Adrenal gland (tissue), 5 donors: Measurements from ENCODE around the gene ZMYND8.

ENCODE experiments used
- POLR2A ChIP-seq, 2 donors: fragments of 450-650 bp; IDR thresholded peaks; one replicate each; pipeline ENCODE4 v1.6.1; 2017; ENCODE audit warnings: antibody characterized with exemption in 2 of 2, mild to moderate bottlenecking in 2 of 2, moderate library complexity in 1 of 2
- TF ChIP-seq, protein P1 (sequence below), 6 experiments: fragments of 450-650 bp in 4 of 6; fragments of 200-600 bp in 2 of 6; sonication (generic) in 1 of 6; IDR thresholded peaks; 1 replicate in 5 of 6; 2 replicates in 1 of 6; pipeline versions ENCODE4 v1.5.1 to v1.8.0; 2016 to 2021; ENCODE audit warnings: antibody characterized with exemption in 6 of 6, mild to moderate bottlenecking in 2 of 6, moderate library complexity in 1 of 6
- donor health status: DM: no; HTN: no; CAD: no.

DNA sequence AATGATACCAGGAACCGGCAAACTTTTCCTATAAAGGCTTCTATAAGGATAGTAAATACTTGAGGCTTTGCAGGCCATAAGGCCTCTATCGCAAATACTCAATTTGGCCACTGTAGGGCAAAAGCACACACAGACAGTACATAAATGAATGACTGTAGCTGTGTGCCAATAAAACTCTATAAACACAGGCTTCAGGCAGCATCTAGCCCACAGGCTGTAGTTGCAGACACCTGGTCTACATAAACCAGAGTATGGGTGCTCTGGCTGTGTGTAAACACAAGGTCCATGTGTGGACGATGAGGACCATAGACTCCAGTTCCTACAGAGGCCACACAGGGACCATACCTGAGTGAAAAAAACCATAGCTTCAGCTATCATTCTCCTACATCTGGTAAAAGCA lies 52.2 kb downstream of the ZMYND8 start:
- TF ChIP-seq, protein P1, sequence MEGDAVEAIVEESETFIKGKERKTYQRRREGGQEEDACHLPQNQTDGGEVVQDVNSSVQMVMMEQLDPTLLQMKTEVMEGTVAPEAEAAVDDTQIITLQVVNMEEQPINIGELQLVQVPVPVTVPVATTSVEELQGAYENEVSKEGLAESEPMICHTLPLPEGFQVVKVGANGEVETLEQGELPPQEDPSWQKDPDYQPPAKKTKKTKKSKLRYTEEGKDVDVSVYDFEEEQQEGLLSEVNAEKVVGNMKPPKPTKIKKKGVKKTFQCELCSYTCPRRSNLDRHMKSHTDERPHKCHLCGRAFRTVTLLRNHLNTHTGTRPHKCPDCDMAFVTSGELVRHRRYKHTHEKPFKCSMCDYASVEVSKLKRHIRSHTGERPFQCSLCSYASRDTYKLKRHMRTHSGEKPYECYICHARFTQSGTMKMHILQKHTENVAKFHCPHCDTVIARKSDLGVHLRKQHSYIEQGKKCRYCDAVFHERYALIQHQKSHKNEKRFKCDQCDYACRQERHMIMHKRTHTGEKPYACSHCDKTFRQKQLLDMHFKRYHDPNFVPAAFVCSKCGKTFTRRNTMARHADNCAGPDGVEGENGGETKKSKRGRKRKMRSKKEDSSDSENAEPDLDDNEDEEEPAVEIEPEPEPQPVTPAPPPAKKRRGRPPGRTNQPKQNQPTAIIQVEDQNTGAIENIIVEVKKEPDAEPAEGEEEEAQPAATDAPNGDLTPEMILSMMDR (IDR thresholded peaks at IDR 0.05), result peak in 3 of 6 experiments; percentile 7 to 32 (median 16)
- no peak for TF ChIP-seq POLR2A (IDR thresholded peaks at IDR 0.05)
